Endothelial cell (in vitro differentiated cells): Measurements from ENCODE around the gene LSM10. TPM values are rescaled to one million over a fixed set of nuclear protein-coding genes. Genes with fewer than 3 reads are reported as not detected.

ENCODE experiments used
- DNase-seq: peaks from one replicate; pipeline ENCODE4 v3.0.0; 2021; ENCODE audit warnings: low spot score
- H3K27ac Mint-ChIP-seq: one replicate; pipeline ENCODE4 v1.8.0; 2021; ENCODE audit warnings: mixed read lengths, inconsistent platforms; ENCODE audit not compliant: unreplicated experiment
- H3K27me3 Mint-ChIP-seq: one replicate; pipeline ENCODE4 v1.8.0; 2021; ENCODE audit warnings: mild to moderate bottlenecking, moderate library complexity, mixed read lengths, inconsistent platforms; ENCODE audit not compliant: unreplicated experiment
- H3K36me3 Mint-ChIP-seq: one replicate; pipeline ENCODE4 v1.8.0; 2021; ENCODE audit warnings: mild to moderate bottlenecking, low read depth, mixed read lengths, inconsistent platforms; ENCODE audit not compliant: unreplicated experiment
- H3K4me1 Mint-ChIP-seq: one replicate; pipeline ENCODE4 v1.8.0; 2021; ENCODE audit warnings: mild to moderate bottlenecking, mixed read lengths, inconsistent platforms; ENCODE audit not compliant: unreplicated experiment
- H3K4me3 Mint-ChIP-seq: one replicate; pipeline ENCODE4 v1.8.0; 2021; ENCODE audit warnings: mild to moderate bottlenecking, mixed read lengths, inconsistent platforms; ENCODE audit not compliant: unreplicated experiment
- H3K9me3 Mint-ChIP-seq: one replicate; pipeline ENCODE4 v1.8.0; 2021; ENCODE audit warnings: mixed read lengths, inconsistent platforms; ENCODE audit not compliant: unreplicated experiment
- total RNA-seq: library from RNA; stranded (reverse); fragmentation: NEBNext Ultra II Directional; extraction: Animal tissue kit (Norgen Biotek cat#: 25700); gene quantifications from one replicate; pipeline ENCODE4 v1.2.1, GENCODE V29; 2021; ENCODE audit not compliant: unreplicated experiment
- TF ChIP-seq, protein P1 (sequence below): fragments of 200-600 bp; sonication (generic); IDR thresholded peaks from one replicate; pipeline ENCODE4 v1.5.0; 2021; ENCODE audit warnings: antibody characterized with exemption; ENCODE audit not compliant: unreplicated experiment

LSM10 gene
- total RNA-seq, 1 donor from 2014 or later, result 22.3 TPM

DNA sequence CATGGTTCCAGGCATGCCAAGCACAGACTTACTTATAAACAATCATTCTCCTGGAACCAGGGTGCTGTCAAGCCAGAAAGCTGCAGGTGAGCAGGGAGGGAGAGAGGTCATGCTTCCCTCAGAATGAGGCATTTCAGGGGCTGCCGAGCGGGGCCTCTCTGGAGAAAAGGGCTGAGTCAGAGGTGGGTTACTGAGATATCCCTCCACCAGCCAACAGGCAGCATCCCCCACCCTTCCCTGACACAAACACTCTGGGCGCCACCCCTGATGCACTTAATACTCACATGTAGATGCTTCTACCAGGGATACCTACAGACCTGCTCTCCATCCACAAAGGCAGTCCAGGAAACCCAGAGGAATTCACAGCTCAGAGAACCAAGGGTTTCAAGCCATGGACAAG lies 25.1 kb downstream of the LSM10 start:
- no peak for DNase-seq
- no peaks in the 10 kb centered on the region for H3K9me3 Mint-ChIP-seq
- H3K36me3 Mint-ChIP-seq, result no peaks in the 10 kb centered on the region
- H3K4me1 Mint-ChIP-seq, result peaks cover 32% of the 10 kb centered on the region
- peaks cover 6% of the 10 kb centered on the region for H3K27me3 Mint-ChIP-seq
- H3K4me3 Mint-ChIP-seq, result no peak overlapping the region
- TF ChIP-seq, protein P1, sequence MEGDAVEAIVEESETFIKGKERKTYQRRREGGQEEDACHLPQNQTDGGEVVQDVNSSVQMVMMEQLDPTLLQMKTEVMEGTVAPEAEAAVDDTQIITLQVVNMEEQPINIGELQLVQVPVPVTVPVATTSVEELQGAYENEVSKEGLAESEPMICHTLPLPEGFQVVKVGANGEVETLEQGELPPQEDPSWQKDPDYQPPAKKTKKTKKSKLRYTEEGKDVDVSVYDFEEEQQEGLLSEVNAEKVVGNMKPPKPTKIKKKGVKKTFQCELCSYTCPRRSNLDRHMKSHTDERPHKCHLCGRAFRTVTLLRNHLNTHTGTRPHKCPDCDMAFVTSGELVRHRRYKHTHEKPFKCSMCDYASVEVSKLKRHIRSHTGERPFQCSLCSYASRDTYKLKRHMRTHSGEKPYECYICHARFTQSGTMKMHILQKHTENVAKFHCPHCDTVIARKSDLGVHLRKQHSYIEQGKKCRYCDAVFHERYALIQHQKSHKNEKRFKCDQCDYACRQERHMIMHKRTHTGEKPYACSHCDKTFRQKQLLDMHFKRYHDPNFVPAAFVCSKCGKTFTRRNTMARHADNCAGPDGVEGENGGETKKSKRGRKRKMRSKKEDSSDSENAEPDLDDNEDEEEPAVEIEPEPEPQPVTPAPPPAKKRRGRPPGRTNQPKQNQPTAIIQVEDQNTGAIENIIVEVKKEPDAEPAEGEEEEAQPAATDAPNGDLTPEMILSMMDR, result no peak
- peak overlapping the region; percentile 77 for H3K27ac Mint-ChIP-seq

DNA sequence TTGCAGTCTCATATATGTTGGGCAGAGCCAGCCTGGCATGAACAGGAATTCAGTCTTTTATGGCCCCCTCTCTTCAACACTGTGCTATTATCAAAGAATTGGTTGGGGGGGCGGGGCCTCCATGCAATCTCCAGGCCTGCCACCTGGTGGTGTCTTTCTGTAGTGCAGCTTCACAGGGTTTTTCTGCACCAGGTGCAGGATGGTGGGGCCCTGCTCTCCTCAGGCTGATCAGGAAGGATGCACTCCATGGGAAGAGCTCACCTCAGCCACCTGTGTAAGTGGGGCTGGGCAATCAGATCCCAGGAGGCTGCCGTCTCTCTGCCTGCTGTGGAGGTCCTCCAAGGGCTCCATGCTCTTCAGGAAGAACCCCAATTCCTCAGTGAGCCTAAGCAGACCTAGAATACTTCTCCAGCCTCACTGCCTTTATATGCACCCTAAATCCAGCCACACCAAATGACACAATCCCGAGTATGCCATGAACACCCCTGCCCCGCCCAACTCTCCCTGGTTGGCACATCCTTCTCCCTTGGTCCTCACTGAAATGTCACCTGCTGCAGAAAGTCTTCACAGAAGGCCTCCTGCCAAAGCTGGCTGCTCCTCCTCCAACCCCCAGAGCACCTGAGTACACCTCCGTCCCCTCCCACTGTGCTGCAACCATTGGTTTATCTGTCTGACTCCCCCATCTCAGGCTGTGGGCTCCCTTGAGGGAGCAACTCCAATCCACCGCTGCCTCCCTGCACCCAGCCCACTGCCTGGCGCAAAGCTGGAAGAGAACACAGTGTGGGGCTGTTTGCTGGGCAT lies 28.4 kb downstream of the LSM10 start:
- peaks cover 3% of the 10 kb centered on the region for H3K27me3 Mint-ChIP-seq
- peaks cover 38% of the 10 kb centered on the region for H3K4me1 Mint-ChIP-seq
- H3K9me3 Mint-ChIP-seq, result no peaks in the 10 kb centered on the region
- no peak overlapping the region for H3K27ac Mint-ChIP-seq
- H3K36me3 Mint-ChIP-seq, result no peaks in the 10 kb centered on the region
- TF ChIP-seq, protein P1, result peak; percentile 96
- H3K4me3 Mint-ChIP-seq, result no peak overlapping the region
- DNase-seq, result peak; percentile 87

DNA sequence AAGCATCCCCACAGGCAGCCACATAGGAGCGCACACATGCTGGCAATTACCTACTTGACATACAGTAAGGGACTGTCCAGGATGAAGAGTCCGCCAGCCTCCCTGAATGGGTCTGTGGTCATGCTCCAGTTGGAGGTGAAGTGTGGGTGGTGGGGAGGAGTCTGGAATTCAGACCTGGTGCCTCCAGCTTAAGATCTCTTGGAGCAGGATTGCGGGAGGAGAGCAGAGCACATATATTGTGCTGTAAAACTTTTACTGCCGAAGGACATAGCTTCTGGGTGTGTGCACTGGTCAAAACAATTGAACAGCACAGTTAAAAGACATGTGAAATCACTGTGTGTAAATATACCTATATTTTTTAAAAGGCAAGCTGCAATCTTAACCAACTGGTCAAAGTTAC lies 29.9 kb downstream of the LSM10 start:
- no peaks in the 10 kb centered on the region for H3K36me3 Mint-ChIP-seq
- H3K27ac Mint-ChIP-seq, result peak overlapping the region; percentile 31
- TF ChIP-seq, protein P1, result no peak
- H3K4me3 Mint-ChIP-seq, result no peak overlapping the region
- H3K9me3 Mint-ChIP-seq, result no peaks in the 10 kb centered on the region
- H3K27me3 Mint-ChIP-seq, result peaks cover 3% of the 10 kb centered on the region
- no peak for DNase-seq
- peaks cover 23% of the 10 kb centered on the region for H3K4me1 Mint-ChIP-seq

DNA sequence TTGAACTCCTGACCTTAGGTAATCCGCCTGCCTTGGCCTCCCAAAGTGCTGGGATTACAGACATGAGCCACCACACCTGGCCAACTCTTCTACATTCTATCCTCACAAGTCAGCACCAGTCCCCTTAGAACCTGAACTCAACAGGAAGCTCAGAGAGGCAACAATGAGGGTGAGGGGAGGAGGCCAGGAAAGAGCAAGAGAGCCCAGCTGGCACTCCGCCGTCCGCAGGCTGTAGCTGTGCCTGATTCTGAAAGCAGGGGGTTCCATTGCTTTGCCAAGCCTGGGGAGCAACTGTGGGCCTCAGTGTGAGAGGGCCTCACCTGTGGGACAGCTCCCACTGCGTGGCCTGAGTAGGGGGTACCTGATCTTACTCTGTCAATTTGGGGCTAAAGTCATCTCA lies 30.6 kb downstream of the LSM10 start:
- Mint-ChIP-seq H3K4me3 (no peak overlapping the region), H3K4me1 (peaks cover 24% of the 10 kb centered on the region), H3K27ac (peak overlapping the region; percentile 31), H3K9me3 (no peaks in the 10 kb centered on the region), H3K36me3 (no peaks in the 10 kb centered on the region), H3K27me3 (peaks cover 1% of the 10 kb centered on the region)
- DNase-seq, result peak; percentile 31
- TF ChIP-seq, protein P1, result no peak

DNA sequence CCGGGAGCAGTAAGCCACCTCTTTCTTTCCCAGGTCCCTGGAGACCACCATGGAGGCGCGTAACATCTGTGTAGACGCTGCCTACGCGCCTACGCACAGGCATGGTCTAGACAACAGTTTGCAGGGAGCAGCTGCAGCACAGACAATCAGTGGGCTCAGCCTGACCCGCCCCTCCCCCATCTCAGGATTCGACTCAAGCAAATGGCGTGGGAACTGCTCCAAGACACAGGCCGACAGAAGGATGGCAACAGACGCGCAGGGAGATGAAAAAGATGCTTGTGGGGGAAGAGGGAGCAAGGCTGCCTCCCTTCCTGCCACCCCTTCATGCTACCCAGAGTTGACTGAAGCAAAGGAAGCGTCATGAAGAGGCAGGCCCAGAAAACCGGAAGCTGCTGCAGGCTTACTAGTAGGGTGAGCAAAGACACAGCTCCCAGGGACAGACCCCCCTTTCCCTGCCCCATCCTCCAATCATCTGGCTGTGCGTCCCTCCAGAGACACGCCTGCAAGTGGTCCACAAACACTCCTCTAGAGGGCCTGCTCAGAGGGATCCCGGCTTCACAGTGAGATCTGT lies 31.5 kb downstream of the LSM10 start:
- no peak overlapping the region for H3K4me3 Mint-ChIP-seq
- no peak for DNase-seq
- no peaks in the 10 kb centered on the region for H3K36me3 Mint-ChIP-seq
- peaks cover 1% of the 10 kb centered on the region for H3K27me3 Mint-ChIP-seq
- peaks cover 27% of the 10 kb centered on the region for H3K4me1 Mint-ChIP-seq
- H3K27ac Mint-ChIP-seq, result no peak overlapping the region
- no peaks in the 10 kb centered on the region for H3K9me3 Mint-ChIP-seq
- TF ChIP-seq, protein P1, result no peak
